ENCODE measurements around the gene NPY5R.

GRCh38 chr4:163344147-163345125 lies 744 bp downstream of the NPY5R start:
- TF ChIP-seq SP4 (CRISPR knock-in tag; IDR thresholded peaks at IDR 0.05) (no peak), SP1 (IDR thresholded peaks at IDR 0.05) (no peak), SP1 (CRISPR knock-in tag; IDR thresholded peaks at IDR 0.05) (no peak)
